Right lobe of liver (tissue), 4 donors: ENCODE data around the gene CDH4.

Experiments used
- POLR2A ChIP-seq: fragments of 450-650 bp; IDR thresholded peaks from one replicate; pipeline ENCODE4 v1.6.1; 2017; ENCODE audit warnings: antibody characterized with exemption, mild to moderate bottlenecking
- TF ChIP-seq, protein P1 (sequence below), 4 donors: fragments of 200-600 bp in 3 of 4; fragments of 450-650 bp in 1 of 4; IDR thresholded peaks; one replicate each; pipeline versions ENCODE4 v1.5.1 to v1.8.0; 2016 to 2022; ENCODE audit warnings: antibody characterized with exemption in 4 of 4, mild to moderate bottlenecking in 2 of 4
- donor health status: DM: no; HTN: no; CAD: no.
- donor health status: DM: no; HTN: no; CAD: no.
- donor health status: DM: no; HTN: yes; CAD: no.

DNA sequence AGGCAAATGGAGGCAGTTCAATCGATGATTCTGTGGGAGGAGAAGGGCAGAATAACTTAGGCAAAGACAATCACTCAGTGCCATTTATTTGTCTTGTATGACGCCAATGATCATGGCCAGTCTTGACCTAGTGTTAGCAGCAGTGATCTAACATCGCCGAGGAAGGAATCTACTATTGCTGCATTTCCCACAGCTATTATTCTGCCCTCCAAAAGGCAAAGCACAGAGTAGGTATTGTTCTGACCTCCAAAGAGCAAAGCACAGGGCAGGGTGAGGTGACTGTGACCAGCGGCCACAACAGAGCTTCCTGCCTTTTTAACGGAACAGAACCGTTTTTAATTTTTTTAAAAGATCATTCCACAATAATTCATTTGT, 235.9 kb downstream of the CDH4 start:
- TF ChIP-seq, protein P1, sequence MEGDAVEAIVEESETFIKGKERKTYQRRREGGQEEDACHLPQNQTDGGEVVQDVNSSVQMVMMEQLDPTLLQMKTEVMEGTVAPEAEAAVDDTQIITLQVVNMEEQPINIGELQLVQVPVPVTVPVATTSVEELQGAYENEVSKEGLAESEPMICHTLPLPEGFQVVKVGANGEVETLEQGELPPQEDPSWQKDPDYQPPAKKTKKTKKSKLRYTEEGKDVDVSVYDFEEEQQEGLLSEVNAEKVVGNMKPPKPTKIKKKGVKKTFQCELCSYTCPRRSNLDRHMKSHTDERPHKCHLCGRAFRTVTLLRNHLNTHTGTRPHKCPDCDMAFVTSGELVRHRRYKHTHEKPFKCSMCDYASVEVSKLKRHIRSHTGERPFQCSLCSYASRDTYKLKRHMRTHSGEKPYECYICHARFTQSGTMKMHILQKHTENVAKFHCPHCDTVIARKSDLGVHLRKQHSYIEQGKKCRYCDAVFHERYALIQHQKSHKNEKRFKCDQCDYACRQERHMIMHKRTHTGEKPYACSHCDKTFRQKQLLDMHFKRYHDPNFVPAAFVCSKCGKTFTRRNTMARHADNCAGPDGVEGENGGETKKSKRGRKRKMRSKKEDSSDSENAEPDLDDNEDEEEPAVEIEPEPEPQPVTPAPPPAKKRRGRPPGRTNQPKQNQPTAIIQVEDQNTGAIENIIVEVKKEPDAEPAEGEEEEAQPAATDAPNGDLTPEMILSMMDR (IDR thresholded peaks at IDR 0.05), result no peak
- TF ChIP-seq POLR2A, result no peak
